Testis (tissue), 2 donors: Measurements from ENCODE around the gene SMIM24.

Experiments
- CTCF ChIP-seq, 3 experiments: fragments of 450-650 bp in 2 of 3; fragments of 200-600 bp in 1 of 3; sonication (generic) in 1 of 3; IDR thresholded peaks; one replicate each; pipeline ENCODE4 v1.5.1; 2016 to 2019; ENCODE audit warnings: antibody characterized with exemption in 3 of 3, mild to moderate bottlenecking in 2 of 3, moderate library complexity in 1 of 3
- POLR2A ChIP-seq: fragments of 450-650 bp; IDR thresholded peaks from one replicate; pipeline ENCODE4 v1.6.1; 2017; ENCODE audit warnings: antibody characterized with exemption, mild to moderate bottlenecking, moderate library complexity

GRCh38 chr19:3527238-3527910 is 47.0 kb upstream of the SMIM24 start:
- TF ChIP-seq POLR2A: no peak
- no peak for TF ChIP-seq CTCF (IDR thresholded peaks at IDR 0.05)
